H1 (cell line): ENCODE results near the gene NHS. TPM values are rescaled to one million over a fixed set of nuclear protein-coding genes. Genes with fewer than 3 reads are reported as not detected.

Experiments used
- CTCF ChIA-PET: fragments of 300-600 bp; sonication (Branson Sonifier 250); formaldehyde crosslinking; loops from one replicate; lab custom pipeline; 2021; ENCODE audit not compliant: partially characterized antibody; lab: Charles Lee
- POLR2A ChIA-PET: fragments of 300-600 bp; sonication (Branson Sonifier 250); formaldehyde crosslinking; loops from one replicate; lab custom pipeline; 2021; ENCODE audit warnings: inconsistent platforms; ENCODE audit not compliant: partially characterized antibody; lab: Charles Lee
- DNase-seq, 2 experiments: peaks; one replicate each; pipeline versions ENCODE4 v3.0.0 to v3.0.0-alpha.2; 2010 to 2022; ENCODE audit warnings: low spot score in 2 of 2, low read depth in 1 of 2, mixed read lengths in 1 of 2
- FAIRE-seq: peaks from 2 replicates; lab custom pipeline; 2011; peaks lifted over from hg19 to GRCh38; lab: Jason Lieb, UNC
- H2AFZ ChIP-seq: 2 replicates; pipeline ENCODE4 v1.8.1; 2012; ENCODE audit warnings: low read length, inconsistent platforms
- H2AK5ac ChIP-seq: 2 replicates; pipeline ENCODE4 v1.6.1; 2013; ENCODE audit warnings: low read depth, low read length
- H2BK120ac ChIP-seq: replicated peaks from 2 replicates; pipeline ENCODE3; 2013; ENCODE audit warnings: low read depth, low read length, inconsistent platforms
- H2BK12ac ChIP-seq: 2 replicates; pipeline ENCODE4 v1.6.1; 2013; ENCODE audit warnings: low read depth, low read length
- H2BK15ac ChIP-seq: 2 replicates; pipeline ENCODE4 v1.6.1; 2013; ENCODE audit warnings: low read length
- H2BK20ac ChIP-seq: 2 replicates; pipeline ENCODE4 v1.6.1; 2013; ENCODE audit warnings: low read length
- H2BK5ac ChIP-seq: 2 replicates; pipeline ENCODE4 v1.6.1; 2013; ENCODE audit warnings: low read depth, low read length
- H3K14ac ChIP-seq: 2 replicates; pipeline ENCODE4 v1.6.1; 2013; ENCODE audit warnings: inconsistent platforms; ENCODE audit not compliant: insufficient read length
- H3K18ac ChIP-seq: 2 replicates; pipeline ENCODE4 v1.6.1; 2013; ENCODE audit warnings: low read length; ENCODE audit errors: extremely low read depth
- H3K23ac ChIP-seq: 2 replicates; pipeline ENCODE4 v1.6.1; 2013; ENCODE audit warnings: inconsistent platforms; ENCODE audit not compliant: insufficient read length
- H3K23me2 ChIP-seq: 2 replicates; pipeline ENCODE4 v1.6.1; 2013; ENCODE audit warnings: low read depth, low read length
- H3K27ac ChIP-seq: 2 replicates; pipeline ENCODE4 v1.6.1; 2011; ENCODE audit warnings: low read depth, low read length, inconsistent platforms
- H3K27me3 ChIP-seq, 4 experiments: replicated peaks in 1 of 4; 1 replicate in 1 of 4; 2 replicates in 3 of 4; pipeline versions ENCODE4 v1.6.1 to v1.8.1; 2011 to 2013; ENCODE audit warnings: low read length in 3 of 4, mild to moderate bottlenecking in 3 of 4, inconsistent platforms in 2 of 4, mixed read lengths in 2 of 4, moderate library complexity in 1 of 4; ENCODE audit not compliant: control insufficient read depth in 3 of 4, insufficient read depth in 3 of 4; ENCODE audit errors: extremely low read depth in 1 of 4
- H3K36me3 ChIP-seq, 4 experiments: 2 replicates each; pipeline versions ENCODE4 v1.6.1 to v1.8.1; 2011 to 2013; ENCODE audit warnings: mild to moderate bottlenecking in 4 of 4, low read length in 3 of 4, moderate library complexity in 2 of 4, control low read depth in 1 of 4, inconsistent platforms in 1 of 4; ENCODE audit not compliant: insufficient read depth in 4 of 4, control insufficient read depth in 2 of 4
- H3K4ac ChIP-seq: replicated peaks from 2 replicates; pipeline ENCODE3; 2013; ENCODE audit warnings: low read length, low read depth, mixed read lengths, inconsistent platforms; ENCODE audit not compliant: insufficient read length
- H3K4me1 ChIP-seq, 4 experiments: replicated peaks in 1 of 4; 1 replicate in 1 of 4; 2 replicates in 3 of 4; pipeline versions ENCODE4 v1.6.1 to v1.8.1; 2011 to 2013; ENCODE audit warnings: low read length in 3 of 4, inconsistent platforms in 2 of 4, mixed read lengths in 1 of 4; ENCODE audit not compliant: insufficient read depth in 4 of 4, control insufficient read depth in 3 of 4
- H3K4me2 ChIP-seq, 2 experiments: 2 replicates each; pipeline versions ENCODE4 v1.6.1 to v1.8.1; 2011 to 2013; ENCODE audit warnings: low read depth in 2 of 2, low read length in 2 of 2, control low read depth in 1 of 2, inconsistent platforms in 1 of 2, mild to moderate bottlenecking in 1 of 2; ENCODE audit not compliant: insufficient read depth in 1 of 2
- H3K4me3 ChIP-seq, 4 experiments: fragments of 200-600, 300-600 bp in 1 of 4; sonication (generic), shearing (Covaris generic), sonication (Bioruptor Twin) in 1 of 4; 2 replicates each; pipeline versions ENCODE4 v1.5.1 to v1.8.1; 2011 to 2016; ENCODE audit warnings: low read length in 4 of 4, low read depth in 3 of 4, control low read depth in 2 of 4, inconsistent platforms in 2 of 4, mild to moderate bottlenecking in 2 of 4, mixed read lengths in 1 of 4, moderate library complexity in 1 of 4; ENCODE audit not compliant: insufficient read depth in 2 of 4; ENCODE audit errors: extremely low read depth in 1 of 4
- H3K56ac ChIP-seq: replicated peaks from 2 replicates; pipeline ENCODE3; 2013; ENCODE audit warnings: low read depth, mild to moderate bottlenecking, mixed read lengths, low read length, inconsistent platforms; ENCODE audit not compliant: insufficient read length
- H3K79me1 ChIP-seq: 2 replicates; pipeline ENCODE4 v1.6.1; 2013; ENCODE audit warnings: low read depth, low read length, control low read depth
- H3K79me2 ChIP-seq, 2 experiments: 2 replicates each; pipeline versions ENCODE4 v1.6.1 to v1.8.1; 2012 to 2013; ENCODE audit warnings: low read length in 2 of 2, mild to moderate bottlenecking in 2 of 2, inconsistent platforms in 1 of 2; ENCODE audit not compliant: insufficient read depth in 2 of 2, control insufficient read depth in 1 of 2
- H3K9ac ChIP-seq, 4 experiments: replicated peaks in 1 of 4; 1 replicate in 1 of 4; 2 replicates in 3 of 4; pipeline versions ENCODE4 v1.6.1 to v1.8.1; 2011 to 2013; ENCODE audit warnings: low read depth in 3 of 4, low read length in 3 of 4, control low read depth in 2 of 4, mild to moderate bottlenecking in 2 of 4, moderate library complexity in 2 of 4, inconsistent platforms in 1 of 4; ENCODE audit errors: extremely low read depth in 1 of 4
- H3K9me3 ChIP-seq, 2 experiments: 2 replicates each; pipeline versions ENCODE4 v1.6.1 to v1.8.1; 2012 to 2013; ENCODE audit warnings: mild to moderate bottlenecking in 2 of 2, moderate library complexity in 2 of 2, control low read depth in 1 of 2, inconsistent platforms in 1 of 2, low read depth in 1 of 2, low read length in 1 of 2, mixed read lengths in 1 of 2; ENCODE audit not compliant: insufficient read depth in 2 of 2
- H4K20me1 ChIP-seq, 2 experiments: replicated peaks in 1 of 2; 2 replicates each; pipeline versions ENCODE3 to v1.8.1; 2011 to 2013; ENCODE audit warnings: inconsistent platforms in 2 of 2, low read length in 2 of 2, mild to moderate bottlenecking in 1 of 2; ENCODE audit not compliant: insufficient read depth in 2 of 2, control insufficient read depth in 1 of 2
- H4K5ac ChIP-seq: 2 replicates; pipeline ENCODE4 v1.6.1; 2013; ENCODE audit warnings: low read length, low read depth, mixed read lengths, inconsistent platforms; ENCODE audit not compliant: insufficient read length
- H4K8ac ChIP-seq: 2 replicates; pipeline ENCODE4 v1.8.0; 2013; ENCODE audit warnings: mild to moderate bottlenecking, moderate library complexity, low read length, inconsistent platforms; ENCODE audit not compliant: insufficient read depth; ENCODE audit errors: extremely low read depth
- H4K91ac ChIP-seq: replicated peaks from 2 replicates; pipeline ENCODE3; 2013; ENCODE audit warnings: low read length, mixed read lengths, inconsistent platforms; ENCODE audit not compliant: insufficient read length
- BCL11A ChIP-seq, 2 experiments: IDR thresholded peaks; one replicate each; pipeline ENCODE4 v1.6.1; 2011; ENCODE audit warnings: low read depth in 2 of 2, low read length in 2 of 2, mild to moderate bottlenecking in 2 of 2
- BRCA1 ChIP-seq: IDR thresholded peaks from 2 replicates; pipeline ENCODE4 v1.6.1; 2012; ENCODE audit warnings: low read depth, low read length, improper control_type of control experiment
- EP300 ChIP-seq, 2 experiments: IDR thresholded peaks; 1 replicate in 1 of 2; 2 replicates in 1 of 2; pipeline ENCODE4 v1.6.1; 2011 to 2012; ENCODE audit warnings: low read depth in 2 of 2, low read length in 2 of 2, mild to moderate bottlenecking in 2 of 2, borderline replicate concordance in 1 of 2, inconsistent platforms in 1 of 2, moderate library complexity in 1 of 2
- EZH2 ChIP-seq: fragments of 200-600 bp; sonication (generic); IDR thresholded peaks from 2 replicates; pipeline ENCODE4 v1.7.1; 2012; ENCODE audit warnings: low read depth, mild to moderate bottlenecking, moderate library complexity, low read length, inconsistent platforms; ENCODE audit not compliant: severe bottlenecking
- KDM5A ChIP-seq: fragments of 200-600 bp; IDR thresholded peaks from 2 replicates; pipeline ENCODE4 v1.7.1; 2012; ENCODE audit warnings: mild to moderate bottlenecking, low read length, inconsistent platforms, mixed read lengths
- POLR2AphosphoS5 ChIP-seq: IDR thresholded peaks from 2 replicates; pipeline ENCODE4 v1.6.1; 2011; ENCODE audit warnings: low read depth, low read length
- SAP30 ChIP-seq: fragments of 300-600 bp; sonication (generic); IDR thresholded peaks from 2 replicates; pipeline ENCODE4 v1.7.1; 2012; ENCODE audit warnings: low read length, moderate library complexity, mild to moderate bottlenecking, inconsistent platforms; ENCODE audit not compliant: insufficient read depth, insufficient replicate concordance
- SIX5 ChIP-seq: IDR thresholded peaks from 2 replicates; pipeline ENCODE4 v1.6.1; 2011; ENCODE audit warnings: mild to moderate bottlenecking, low read depth, low read length
- SP2 ChIP-seq: IDR thresholded peaks from 2 replicates; pipeline ENCODE4 v1.6.1; 2012; ENCODE audit warnings: mild to moderate bottlenecking, low read length, inconsistent platforms
- SRF ChIP-seq: IDR thresholded peaks from 2 replicates; pipeline ENCODE4 v1.6.1; 2011; ENCODE audit warnings: mild to moderate bottlenecking, low read depth, low read length, moderate library complexity
- TAF1 ChIP-seq: IDR thresholded peaks from 2 replicates; pipeline ENCODE4 v1.6.1; 2011; ENCODE audit warnings: mild to moderate bottlenecking, low read depth, low read length
- TCF12 ChIP-seq: IDR thresholded peaks from 2 replicates; pipeline ENCODE4 v1.6.1; 2011; ENCODE audit warnings: low read depth, mild to moderate bottlenecking, low read length
- TEAD4 ChIP-seq: IDR thresholded peaks from 2 replicates; pipeline ENCODE4 v1.6.1; 2012; ENCODE audit warnings: low read depth, low read length, inconsistent platforms, mixed read lengths
- YY1 ChIP-seq: IDR thresholded peaks from 2 replicates; pipeline ENCODE4 v1.6.1; 2011; ENCODE audit warnings: low read depth, mild to moderate bottlenecking, low read length
- WGBS, 2 experiments: shearing (Covaris generic) in 1 of 2; methylation state at CpG; one replicate each; pipeline versions ENCODE4 v1.1.6 to v1.1.7; 2013 to 2015; ENCODE audit warnings: low lambda C conversion rate in 2 of 2, mixed read lengths in 2 of 2, inconsistent platforms in 1 of 2, low coverage in 1 of 2, missing lambda C conversion rate in 1 of 2; ENCODE audit not compliant: insufficient replicate concordance in 2 of 2, insufficient coverage in 1 of 2, insufficient read length in 1 of 2; ENCODE audit errors: extremely low coverage in 1 of 2, missing lambda C conversion rate in 1 of 2; 5-methylcytosine and 5-hydroxymethylcytosine counted together
- polyA plus RNA-seq, 7 experiments: library from polyadenylated mRNA; depleted of rRNA in 3 of 7; stranded (reverse) in 5 of 7; unstranded in 2 of 7; fragments of >200 nt in 5 of 7; fragments of 200-250 nt in 2 of 7; gene quantifications; 1 replicate in 5 of 7; 2 replicates in 1 of 7; 4 replicates in 1 of 7; pipeline versions ENCODE4 v1.2.1 to v1.2.3, GENCODE V29; 2011 to 2013; ENCODE audit warnings: missing spikeins in 2 of 7, mixed read lengths in 2 of 7
- total RNA-seq: library from RNA; stranded (reverse); fragmentation: NEBNext Ultra II Directional; extraction: Animal tissue kit (Norgen Biotek cat#: 25700); gene quantifications from 2 replicates; pipeline ENCODE4 v1.2.1, GENCODE V29; 2021
- TF ChIP-seq, protein P1 (sequence below): IDR thresholded peaks from 2 replicates; pipeline ENCODE4 v1.6.1; 2011; ENCODE audit warnings: low read depth, mild to moderate bottlenecking, low read length; ENCODE audit not compliant: insufficient read depth

NHS gene
- total and polyA plus RNA-seq, 2 of the 8 experiments (the other 6 are each of a cell fraction or from before 2014, with no cell fraction given), result 2.2 to 6.7 TPM

DNA sequence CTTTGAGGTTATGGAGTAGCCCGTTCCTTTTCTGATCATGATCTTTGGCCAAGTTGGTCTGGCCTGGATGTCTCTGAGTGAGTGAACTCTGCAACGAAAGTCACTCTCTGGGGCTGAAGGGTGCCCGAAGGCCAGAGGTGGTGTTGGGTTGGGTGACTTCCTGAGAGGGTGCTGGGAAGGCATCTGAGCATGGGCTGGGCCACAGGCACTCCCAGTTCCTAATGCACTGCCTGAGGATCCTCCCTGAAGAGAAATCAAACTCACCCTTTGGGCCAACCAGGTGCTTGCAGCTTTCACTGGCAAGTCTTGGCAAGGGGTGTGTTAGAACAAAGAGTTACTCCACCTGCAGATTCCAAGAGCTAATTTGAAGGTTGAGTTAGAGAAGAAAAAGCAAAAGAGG is 295.9 kb downstream of the NHS start:
- H4K8ac ChIP-seq, result no peak overlapping the region
- no peak overlapping the region for H2BK20ac ChIP-seq
- no peaks in the 10 kb centered on the region for H3K9me3 ChIP-seq
- H2AFZ ChIP-seq, result no peak overlapping the region
- H2AK5ac ChIP-seq, result no peak overlapping the region
- no peak overlapping the region for H3K18ac ChIP-seq
- H2BK12ac ChIP-seq, result no peak overlapping the region
- CTCF ChIA-PET, result interaction anchor here (1.1 to 1.8 kb wide), 2 partner anchors 8 to 90 kb away, joined by 4 to 5 read pairs; no protein-coding TSS in a partner anchor
- H3K27me3 ChIP-seq, result no peaks in the 10 kb centered on the region
- H2BK120ac ChIP-seq, result no peak overlapping the region
- H3K36me3 ChIP-seq, result no peaks in the 10 kb centered on the region
- FAIRE-seq, result no peak
- no peak overlapping the region for H4K5ac ChIP-seq
- H3K4me3 ChIP-seq, result no peak overlapping the region
- no peaks in the 10 kb centered on the region for H3K23me2 ChIP-seq
- no peaks in the 10 kb centered on the region for H3K79me2 ChIP-seq
- DNase-seq, result no peak
- H3K27ac ChIP-seq, result no peak overlapping the region
- no peak overlapping the region for H3K14ac ChIP-seq
- H3K23ac ChIP-seq, result no peak overlapping the region
- no peaks in the 10 kb centered on the region for H3K79me1 ChIP-seq
- H3K56ac ChIP-seq, result no peak overlapping the region
- POLR2A ChIA-PET, result no interaction called here
- 93% methylated on average over 2 of the region's 3 CpGs; no CpG with 5 or more reads in 1 of the 2 experiments for WGBS, 2 experiments
- H3K4me2 ChIP-seq, result no peak overlapping the region
- no peak overlapping the region for H2BK5ac ChIP-seq
- H2BK15ac ChIP-seq, result no peak overlapping the region
- H3K9ac ChIP-seq, result no peak overlapping the region
- no peaks in the 10 kb centered on the region for H4K20me1 ChIP-seq
- no peak overlapping the region for H4K91ac ChIP-seq
- H3K4ac ChIP-seq, result no peak overlapping the region
- no peaks in the 10 kb centered on the region for H3K4me1 ChIP-seq
- no peak for TF ChIP-seq SAP30
- no peak for TF ChIP-seq BRCA1
- no peak for TF ChIP-seq YY1
- TF ChIP-seq EP300 (IDR thresholded peaks at IDR 0.05; ENCODE audit: borderline replicate concordance in 1 of 2, low read depth in 2 of 2, low read length in 2 of 2), result no peak
- no peak for TF ChIP-seq TAF1
- no peak for TF ChIP-seq SIX5
- TF ChIP-seq TCF12, result no peak
- no peak for TF ChIP-seq POLR2AphosphoS5
- no peak for TF ChIP-seq KDM5A
- TF ChIP-seq SRF, result no peak
- TF ChIP-seq TEAD4, result no peak
- TF ChIP-seq EZH2, result no peak
- TF ChIP-seq SP2, result no peak
- no peak for TF ChIP-seq BCL11A (IDR thresholded peaks at IDR 0.05; ENCODE audit: low read depth in 2 of 2, low read length in 2 of 2)
- TF ChIP-seq, protein P1, sequence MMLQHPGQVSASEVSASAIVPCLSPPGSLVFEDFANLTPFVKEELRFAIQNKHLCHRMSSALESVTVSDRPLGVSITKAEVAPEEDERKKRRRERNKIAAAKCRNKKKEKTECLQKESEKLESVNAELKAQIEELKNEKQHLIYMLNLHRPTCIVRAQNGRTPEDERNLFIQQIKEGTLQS, result no peak
